Esophagus muscularis mucosa (tissue), 4 donors: ENCODE measurements around the gene JARID2. TPM values are rescaled to one million over a fixed set of nuclear protein-coding genes. Genes with fewer than 3 reads are reported as not detected.

Source experiments
- DNase-seq: peaks from one replicate; pipeline ENCODE4 v3.0.0-alpha.2; 2017; ENCODE audit errors: extremely low spot score
- H3K27ac ChIP-seq, 4 donors: fragments of 200-600 bp; sonication (generic); replicated peaks in 1 of 4; 1 replicate in 3 of 4; 2 replicates in 1 of 4; pipeline ENCODE4 v1.5.1; 2016 to 2019; ENCODE audit warnings: mild to moderate bottlenecking in 1 of 4
- H3K27me3 ChIP-seq, 4 donors: fragments of 200-600 bp; sonication (generic); one replicate each; pipeline versions ENCODE4 v1.5.1 to v1.6.0; 2016 to 2019
- H3K36me3 ChIP-seq, 4 donors: fragments of 200-600 bp; sonication (generic); one replicate each; pipeline ENCODE4 v1.5.1; 2016 to 2019
- H3K4me1 ChIP-seq, 4 donors: fragments of 200-600 bp; sonication (generic); one replicate each; pipeline ENCODE4 v1.5.1; 2016 to 2019
- H3K4me3 ChIP-seq, 4 donors: fragments of 200-600 bp; sonication (generic); 1 replicate in 2 of 4; 2 replicates in 2 of 4; pipeline ENCODE4 v1.5.1; 2016 to 2019; ENCODE audit warnings: mild to moderate bottlenecking in 4 of 4, moderate library complexity in 1 of 4
- H3K9me3 ChIP-seq, 4 donors: fragments of 200-600 bp; sonication (generic); 1 replicate in 3 of 4; 2 replicates in 1 of 4; pipeline ENCODE4 v1.5.1; 2016 to 2019
- CTCF ChIP-seq, 3 experiments: fragments of 200-600 bp in 2 of 3; fragments of 450-650 bp in 1 of 3; sonication (generic) in 2 of 3; IDR thresholded peaks; one replicate each; pipeline ENCODE4 v1.5.1; 2017 to 2019; ENCODE audit warnings: antibody characterized with exemption in 3 of 3, mild to moderate bottlenecking in 2 of 3, moderate library complexity in 1 of 3
- EP300 ChIP-seq: sonication (generic); formaldehyde crosslinking; IDR thresholded peaks from one replicate; pipeline ENCODE4 v1.6.1; 2017; ENCODE audit warnings: antibody characterized with exemption
- POLR2A ChIP-seq: fragments of 450-650 bp; IDR thresholded peaks from one replicate; pipeline ENCODE4 v1.6.1; 2017; ENCODE audit warnings: antibody characterized with exemption, moderate library complexity, mild to moderate bottlenecking, low read depth
- POLR2AphosphoS5 ChIP-seq, 2 donors: sonication (generic); formaldehyde crosslinking; IDR thresholded peaks; one replicate each; pipeline ENCODE4 v1.6.1; 2017; ENCODE audit warnings: antibody characterized with exemption in 2 of 2
- WGBS: methylation state at CpG from one replicate; pipeline ENCODE4 v1.1.5; 2018; 5-methylcytosine and 5-hydroxymethylcytosine counted together
- intact Hi-C: fragments of 100-400 bp; cut with DNase I; formaldehyde crosslinking; loops from one replicate; pipeline ENCODE4 v1.15.1; 2023
- total RNA-seq, 4 donors: library from RNA; depleted of rRNA; stranded (reverse); fragments of >200 nt; gene quantifications; one replicate each; pipeline versions ENCODE4 v1.1.0 to v1.2.1, GENCODE V29; 2016

Gene JARID2
- total RNA-seq, 4 donors from 2014 or later: 5.8 to 10.4 (median 8.1) TPM

GRCh38 chr6:15305909-15306308 is 60.0 kb downstream of the JARID2 start:
- no peaks in the 10 kb centered on the region for H3K36me3 ChIP-seq
- no peaks in the 10 kb centered on the region for H3K27me3 ChIP-seq
- no peak for DNase-seq
- TF ChIP-seq POLR2A: no peak
- TF ChIP-seq POLR2AphosphoS5 (IDR thresholded peaks at IDR 0.05): no peak
- no peak for TF ChIP-seq EP300
- TF ChIP-seq CTCF (IDR thresholded peaks at IDR 0.05): no peak
- peaks cover 38 to 67% (median 54%) of the 10 kb centered on the region in 4 donors for H3K4me1 ChIP-seq
- H3K27ac ChIP-seq: no peak overlapping the region
- no peak overlapping the region for H3K4me3 ChIP-seq
- 84% methylated on average over 7 of the region's 7 CpGs for WGBS
- no peaks in the 10 kb centered on the region for H3K9me3 ChIP-seq
- intact Hi-C loops: no loop called here

GRCh38 chr6:15308435-15309213 is 62.8 kb downstream of the JARID2 start:
- H3K27me3 ChIP-seq: no peaks in the 10 kb centered on the region
- no peak overlapping the region for H3K27ac ChIP-seq
- H3K36me3 ChIP-seq: no peaks in the 10 kb centered on the region
- no peak for DNase-seq
- no peak overlapping the region for H3K4me3 ChIP-seq
- TF ChIP-seq EP300 (no peak), POLR2AphosphoS5 (IDR thresholded peaks at IDR 0.05) (no peak), CTCF (IDR thresholded peaks at IDR 0.05) (no peak), POLR2A (no peak)
- intact Hi-C loops: no loop called here
- 67% methylated on average over 5 of the region's 5 CpGs for WGBS
- no peaks in the 10 kb centered on the region for H3K9me3 ChIP-seq
- peaks cover 45 to 78% (median 67%) of the 10 kb centered on the region in 4 donors for H3K4me1 ChIP-seq

GRCh38 chr6:15309611-15310283 is 63.9 kb downstream of the JARID2 start:
- H3K36me3 ChIP-seq: no peaks in the 10 kb centered on the region
- intact Hi-C loops: no loop called here
- 74% methylated on average over 3 of the region's 3 CpGs for WGBS
- no peak overlapping the region for H3K4me3 ChIP-seq
- no peak overlapping the region for H3K27ac ChIP-seq
- no peaks in the 10 kb centered on the region for H3K9me3 ChIP-seq
- DNase-seq: no peak
- no peaks in the 10 kb centered on the region for H3K27me3 ChIP-seq
- TF ChIP-seq POLR2AphosphoS5 (IDR thresholded peaks at IDR 0.05) (no peak), CTCF (IDR thresholded peaks at IDR 0.05) (no peak), EP300 (no peak), POLR2A (no peak)
- peaks cover 40 to 71% (median 62%) of the 10 kb centered on the region in 4 donors for H3K4me1 ChIP-seq

- intact Hi-C loops: no loop called here
- Histone ChIP-seq H3K4me3 (no peak overlapping the region), H3K27ac (no peak overlapping the region), H3K9me3 (no peaks in the 10 kb centered on the region), H3K27me3 (no peaks in the 10 kb centered on the region), H3K36me3 (no peaks in the 10 kb centered on the region), H3K4me1 (peaks cover 40 to 63% (median 59%) of the 10 kb centered on the region in 4 donors)
- no peak for TF ChIP-seq CTCF (IDR thresholded peaks at IDR 0.05)
- TF ChIP-seq EP300: no peak
- no peak for TF ChIP-seq POLR2AphosphoS5 (IDR thresholded peaks at IDR 0.05)
- no peak for DNase-seq
- 22% methylated on average over 5 of the region's 7 CpGs for WGBS
Observed at GRCh38 chr6:15310680-15311079, 64.8 kb downstream of the JARID2 start.
